GM21423 (cell line): Measurements from ENCODE around the gene NCAN.
A peak's percentile ranks its signal among the peaks of the same experiment; 100 is the strongest.
"Not testable (repeated sequence)": the region's sequence is repeated elsewhere in the genome, so short reads cannot be mapped to it uniquely, and the experiment has no call there.

Experiments
- ATAC-seq: cut with Tn5 transposase; IDR thresholded peaks from one replicate; pipeline ENCODE4 v1.9.1; 2021; ENCODE audit warnings: mild to moderate bottlenecking, moderate library complexity; ENCODE audit not compliant: unreplicated experiment

NCAN gene

GRCh38 chr19:19211499-19212420, at the start of gene NCAN:
Gene NCAN (plus strand): TSS chr19:19211958. CDS start chr19:19216954, 4,996 bp downstream.
- no peak for ATAC-seq

DNA sequence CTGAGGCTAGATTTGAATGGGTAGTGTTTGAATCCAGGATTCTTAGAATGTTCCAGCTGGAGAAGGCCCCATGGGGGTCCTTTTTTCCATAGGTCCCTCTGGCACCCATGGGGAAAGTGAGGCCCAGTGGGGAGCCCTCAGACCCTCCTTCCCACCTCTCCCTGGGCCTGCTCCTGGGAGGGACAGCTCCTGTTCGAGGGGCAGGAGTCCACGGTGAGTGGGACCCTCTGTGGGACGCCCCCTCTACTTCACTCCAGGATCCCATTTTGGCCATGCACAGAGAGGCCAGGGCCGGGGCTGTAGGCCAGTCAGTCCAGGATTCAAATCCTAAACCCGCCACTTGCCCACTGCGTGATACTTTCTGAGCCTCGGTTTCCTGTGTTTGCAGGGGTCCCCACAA, 49.3 kb upstream of the NCAN start:
- no peak for ATAC-seq

DNA sequence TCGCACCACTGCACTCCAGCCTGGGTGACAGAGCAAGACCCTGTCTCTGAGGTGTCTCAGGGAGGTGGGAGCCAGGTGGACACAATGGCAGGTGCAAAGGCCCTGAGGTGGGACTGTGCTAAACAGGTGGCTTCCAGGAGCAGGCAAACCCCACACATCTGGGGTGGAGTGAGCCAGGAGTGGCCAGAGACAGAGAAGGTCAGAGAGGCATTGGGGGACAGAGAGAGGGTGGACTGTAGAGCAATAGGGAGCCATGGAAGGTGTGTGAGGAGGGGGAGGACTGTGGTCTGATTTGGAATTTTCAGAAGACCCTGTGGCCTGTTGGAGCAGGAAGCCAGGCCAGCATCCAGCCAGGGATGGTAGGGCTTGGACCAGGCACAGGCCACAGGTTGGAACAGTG, 46.4 kb upstream of the NCAN start:
- no peak for ATAC-seq

GRCh38 chr19:19167612-19168011, 44.1 kb upstream of the NCAN start:
- no peak for ATAC-seq

DNA sequence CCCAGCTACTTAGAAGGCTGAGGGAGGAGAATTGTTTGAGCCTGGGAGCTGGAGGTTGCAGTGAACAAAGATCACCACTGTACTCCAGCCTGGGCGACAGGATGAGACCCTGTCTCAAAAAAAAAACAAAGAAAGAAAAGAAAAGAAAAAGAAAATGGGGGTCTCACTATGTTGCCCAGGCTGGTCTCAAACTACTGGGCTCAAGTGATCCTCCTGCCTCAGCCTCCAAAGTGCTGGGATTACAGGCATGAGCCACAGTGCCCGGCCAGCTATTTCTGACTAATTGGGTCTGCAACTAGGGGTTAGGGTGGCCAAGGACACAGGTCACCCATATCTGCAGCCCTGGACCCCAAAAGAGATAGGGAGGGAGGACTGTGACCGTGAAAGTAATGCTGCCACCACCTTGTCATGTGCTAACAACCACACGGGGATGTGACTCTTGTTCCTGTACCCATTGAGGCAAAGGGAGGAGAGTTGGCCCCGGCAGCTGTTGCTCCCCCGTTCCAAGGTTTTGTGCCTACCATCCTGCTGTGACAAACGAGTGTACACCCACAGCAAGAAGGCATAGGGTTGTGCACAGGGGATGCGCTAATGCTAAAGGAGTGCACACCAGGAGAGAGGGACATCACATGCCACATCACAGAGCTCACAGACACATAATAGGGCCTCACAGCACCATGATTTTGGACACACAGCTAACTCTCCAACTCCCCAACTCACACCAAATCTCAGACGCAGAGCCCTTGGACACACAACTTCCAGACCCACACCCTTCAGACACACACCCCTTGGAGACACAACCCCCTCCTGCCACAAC, 42.3 kb upstream of the NCAN start:
- ATAC-seq, result no peak

- peak; percentile 86 for ATAC-seq
Observed at GRCh38 chr19:19170053-19170872, 41.5 kb upstream of the NCAN start, which contains the start of gene MEF2B. Gene MEF2B (minus strand): TSS chr19:19170263. CDS start chr19:19150735, 19,528 bp downstream.

DNA sequence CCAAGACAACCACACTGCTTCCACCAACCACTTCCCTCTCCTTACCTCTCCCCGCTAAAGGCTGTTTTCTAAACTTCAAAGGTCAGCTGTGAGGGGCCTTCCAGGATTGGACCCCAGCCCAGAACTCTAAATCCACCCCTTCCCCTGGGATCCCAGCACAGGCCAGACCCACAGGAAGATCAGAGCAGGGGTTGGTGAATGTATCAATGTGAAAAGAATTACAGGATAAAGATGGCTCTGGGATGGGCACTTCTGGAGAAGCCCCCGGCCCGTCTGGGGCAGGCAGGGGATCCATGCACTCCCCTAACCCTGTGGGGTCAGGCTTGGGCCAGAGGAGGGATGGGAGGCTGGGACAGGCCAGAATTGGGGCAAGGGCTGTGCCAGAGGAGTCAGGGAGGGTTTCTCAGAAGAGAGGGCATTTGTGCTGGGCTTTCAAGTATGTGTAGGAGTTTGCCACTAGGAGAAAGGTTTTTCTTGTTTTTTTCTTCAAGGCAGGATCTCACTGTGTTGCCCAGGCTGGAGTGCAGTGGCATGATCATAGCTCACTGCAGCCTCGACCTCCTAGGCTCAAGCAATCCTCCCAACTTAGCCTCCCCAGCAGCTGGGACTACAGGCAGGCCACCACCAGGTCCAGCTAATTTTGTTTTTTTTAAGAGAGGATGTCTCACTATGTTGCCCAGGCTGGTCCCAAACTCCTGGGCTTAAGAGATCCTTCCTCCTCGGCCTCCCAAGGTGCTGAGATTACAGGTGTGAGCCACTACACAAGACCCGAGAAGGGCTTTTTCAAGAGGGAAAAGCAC, 40.7 kb upstream of the NCAN start:
- ATAC-seq, result no peak

GRCh38 chr19:19171821-19172532, 39.8 kb upstream of the NCAN start:
- no peak for ATAC-seq

- not testable (repeated sequence) for ATAC-seq
Observed at GRCh38 chr19:19173243-19173642, 38.5 kb upstream of the NCAN start.

GRCh38 chr19:19176950-19177349, 34.8 kb upstream of the NCAN start:
- ATAC-seq, result no peak

- ATAC-seq, result no peak
Observed at GRCh38 chr19:19179548-19180441, 32.0 kb upstream of the NCAN start.

- no peak for ATAC-seq
Observed at GRCh38 chr19:19181488-19181998, 30.2 kb upstream of the NCAN start.

- ATAC-seq, result no peak
Observed at GRCh38 chr19:19185853-19186740, 25.7 kb upstream of the NCAN start.

GRCh38 chr19:19186742-19187141, 25.0 kb upstream of the NCAN start:
- no peak for ATAC-seq

DNA sequence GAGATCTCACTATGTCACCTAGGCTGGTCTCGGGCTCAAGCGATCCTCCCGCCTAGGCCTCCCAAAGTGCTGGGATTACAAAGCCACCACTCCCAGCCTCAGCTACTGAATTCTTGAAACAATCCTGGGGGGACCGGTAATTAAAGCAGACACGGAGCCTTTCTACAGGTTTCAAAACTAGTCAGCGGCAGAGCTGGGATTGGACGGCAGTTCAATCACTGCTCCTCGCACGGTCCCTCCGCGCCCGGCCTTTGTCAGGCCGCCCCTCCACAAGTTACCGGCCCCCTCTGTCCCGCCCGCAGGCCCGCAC, 20.0 kb upstream of the NCAN start:
- ATAC-seq, result no peak

DNA sequence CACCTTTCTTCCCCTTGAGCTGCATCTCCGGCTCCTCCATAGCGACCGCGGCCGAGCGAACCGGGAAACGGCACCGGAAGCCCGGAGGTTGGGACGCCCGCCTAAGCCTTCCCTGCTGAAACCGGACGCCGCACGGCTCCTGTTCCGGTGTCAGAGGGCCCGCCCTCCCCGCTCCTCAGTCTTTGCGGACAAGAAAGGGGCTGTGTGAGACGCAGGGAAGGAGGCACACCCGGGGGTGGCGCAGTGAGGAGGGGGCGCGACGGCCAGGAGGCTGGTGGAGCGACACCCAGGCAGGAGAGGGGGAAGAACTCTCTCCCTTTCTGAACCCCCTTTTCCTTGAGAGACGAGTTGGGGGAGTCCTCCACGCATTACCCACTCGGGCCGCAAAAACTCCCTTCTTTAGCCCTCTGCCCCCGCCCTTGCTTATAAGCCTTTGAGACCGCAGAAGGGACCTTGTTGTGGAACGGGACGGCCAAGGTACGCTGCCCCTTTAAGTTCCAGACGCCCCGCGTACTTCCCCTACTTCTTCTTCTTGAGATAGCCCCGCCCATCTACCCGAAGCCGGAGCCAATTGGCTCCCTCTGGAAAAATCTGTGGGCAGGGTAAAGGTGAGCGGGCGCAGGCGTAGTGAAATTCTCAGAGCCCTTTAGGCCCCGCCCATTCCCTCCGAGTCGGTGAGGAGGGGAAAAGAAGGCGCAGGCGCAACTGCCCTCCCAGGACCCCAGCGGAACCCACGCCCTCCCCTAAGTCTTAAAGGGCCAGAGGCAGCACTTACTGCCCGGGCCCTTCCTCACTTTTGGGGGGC, 19.5 kb upstream of the NCAN start, which contains the start of the genes BORCS8 and RFXANK:
Gene BORCS8 (minus strand): TSS at position 75 of the 805 bp plus-strand sequence. CDS start 35 bp downstream, at position 40.
Gene RFXANK (plus strand): TSS at position 181 of the 805 bp plus-strand sequence. CDS start 1,689 bp downstream, outside the sequence.
- peak; percentile 81 for ATAC-seq
